NCI-H345 treated with DMSO at 0.1 percent for 48 hours (cell line): ENCODE data around the gene HMGA1.
"Not testable (repeated sequence)": the region's sequence is repeated elsewhere in the genome, so short reads cannot be mapped to it uniquely, and the experiment has no call there.

Source experiments
- DNase-seq: peaks from one replicate; lab custom pipeline; 2025; ENCODE audit not compliant: unreplicated experiment; lab: John Stamatoyannopoulos, UW

The HMGA1 gene

DNA sequence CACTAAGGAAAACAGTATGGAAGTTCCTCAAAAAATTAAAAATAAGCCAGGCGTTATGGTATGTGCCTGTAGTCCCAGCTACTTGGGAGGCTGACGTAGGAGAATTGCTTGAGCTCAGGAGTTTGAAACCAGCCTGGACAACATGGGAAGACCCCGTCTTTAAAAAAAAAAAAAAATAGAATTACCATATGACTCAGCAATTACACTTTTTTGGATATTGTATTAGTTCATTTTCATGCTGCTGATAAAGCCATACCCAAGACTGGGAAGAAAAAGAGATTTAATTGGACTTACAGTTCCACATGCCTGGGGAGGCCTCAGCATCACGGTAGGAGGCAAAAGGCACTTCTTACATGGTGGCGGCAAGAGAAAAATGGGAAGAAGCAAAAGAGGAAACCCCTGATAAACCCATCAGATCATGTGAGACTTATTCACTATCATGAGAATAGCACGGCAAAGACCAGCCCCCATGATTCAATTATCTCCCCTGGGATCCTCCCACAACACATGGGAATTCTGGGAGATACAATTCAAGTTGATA, 22.9 kb downstream of the HMGA1 start:
- no peak for DNase-seq

DNA sequence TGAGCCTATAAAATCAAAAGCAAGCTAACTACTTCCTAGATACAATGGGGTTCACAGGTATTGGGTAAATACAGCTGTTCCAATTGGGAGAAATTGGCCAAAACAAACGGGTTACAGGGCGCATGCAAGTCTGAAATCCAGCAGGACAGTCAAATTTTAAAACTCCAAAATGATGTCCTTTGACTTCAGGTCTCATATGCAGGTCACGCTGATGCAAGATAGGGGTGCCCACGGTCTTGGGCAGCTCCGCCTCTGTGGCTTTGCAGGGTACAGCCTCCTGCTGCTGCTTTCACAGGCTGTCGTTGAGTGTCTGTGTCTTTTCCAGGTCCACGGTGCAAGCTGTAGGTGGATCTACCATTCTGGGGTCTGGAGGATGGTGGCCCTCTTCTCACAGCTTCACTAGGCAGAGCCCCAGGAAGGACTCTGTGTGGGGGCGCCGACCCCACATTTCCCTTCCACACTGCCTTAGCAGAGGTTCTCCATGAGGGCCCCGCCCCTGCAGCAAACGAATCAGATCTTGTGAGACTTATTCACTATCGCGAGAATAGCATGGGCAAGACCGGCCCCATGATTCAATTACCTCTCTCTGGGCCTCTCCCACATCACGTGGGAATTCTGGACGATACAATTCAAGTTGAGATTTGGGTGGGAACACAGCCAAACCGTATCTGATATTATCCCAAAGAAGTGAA, 24.0 kb downstream of the HMGA1 start:
- DNase-seq: no peak

GRCh38 chr6:34263484-34263883, 26.8 kb downstream of the HMGA1 start:
- not testable (repeated sequence) for DNase-seq

DNA sequence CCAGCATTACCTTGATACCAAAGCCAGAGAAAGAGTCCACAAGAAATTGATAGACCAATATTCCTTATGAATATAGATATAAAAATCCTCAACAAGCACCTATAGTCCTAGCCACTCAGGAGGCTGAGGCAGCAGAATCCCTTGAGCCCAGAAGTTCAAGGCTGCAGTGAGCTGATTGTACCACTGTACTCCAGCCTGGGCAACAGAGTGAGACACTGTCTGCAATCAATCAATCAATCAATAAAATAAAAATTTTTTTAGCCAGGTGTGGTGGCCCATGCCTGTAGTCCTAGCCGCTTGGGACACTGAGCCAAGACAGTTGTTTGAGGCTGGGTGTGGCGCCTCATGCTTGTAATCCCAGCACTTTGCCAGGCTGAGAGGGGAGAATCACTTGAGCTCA, 31.1 kb downstream of the HMGA1 start:
- DNase-seq: no peak

- not testable (repeated sequence) for DNase-seq
Measured at GRCh38 chr6:34269132-34269531, 32.5 kb downstream of the HMGA1 start.

- DNase-seq: not testable (repeated sequence)
Measured at GRCh38 chr6:34269658-34270341, 33.1 kb downstream of the HMGA1 start.

DNA sequence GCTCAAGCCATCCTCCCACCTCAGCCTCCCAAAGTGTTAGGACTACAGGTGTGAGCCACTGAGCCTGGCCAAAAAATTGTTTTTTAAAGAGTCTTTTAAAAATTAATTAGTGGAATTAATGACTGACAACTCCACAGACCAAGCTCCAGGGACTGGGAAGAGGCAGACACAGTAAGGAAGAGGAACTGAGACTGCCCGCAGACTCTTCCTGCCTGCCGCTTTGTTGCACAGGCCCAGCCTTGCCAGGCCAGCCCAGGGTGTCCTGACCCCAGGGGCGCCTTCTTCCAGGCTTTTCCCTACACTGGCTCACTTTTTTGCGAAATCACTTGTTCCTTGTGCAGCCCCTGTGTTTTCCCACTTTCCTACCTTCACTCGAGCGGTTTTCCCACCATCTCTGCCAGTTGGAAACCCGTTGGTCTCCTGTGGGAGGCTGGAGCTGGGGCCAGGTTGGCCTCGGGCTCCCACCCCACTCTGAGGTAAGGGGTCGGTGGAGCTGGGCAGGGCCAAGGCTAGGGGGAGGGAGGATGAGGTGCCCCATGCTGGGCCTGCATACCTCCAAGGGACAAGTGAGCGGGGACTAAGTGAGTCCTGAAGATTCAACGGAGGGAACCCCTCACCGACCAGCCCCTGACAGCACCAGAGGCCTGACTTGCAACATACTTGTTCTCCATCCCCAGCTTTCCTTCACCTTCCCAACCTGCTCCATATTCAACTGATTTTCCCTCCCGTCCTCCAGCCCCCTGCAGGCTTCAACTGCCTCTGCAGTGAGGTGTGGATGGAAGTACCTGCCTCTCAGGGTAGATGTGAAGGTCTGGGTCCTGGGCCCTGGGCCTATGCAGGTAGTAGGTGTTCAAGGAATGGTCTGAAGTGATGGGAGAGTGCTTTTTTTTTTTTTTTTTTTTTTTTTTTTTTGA, 35.6 kb downstream of the HMGA1 start:
- DNase-seq: no peak

- DNase-seq: no peak
Measured at GRCh38 chr6:34273242-34273805, 36.7 kb downstream of the HMGA1 start.

- no peak for DNase-seq
Measured at GRCh38 chr6:34274129-34274528, 37.5 kb downstream of the HMGA1 start.

DNA sequence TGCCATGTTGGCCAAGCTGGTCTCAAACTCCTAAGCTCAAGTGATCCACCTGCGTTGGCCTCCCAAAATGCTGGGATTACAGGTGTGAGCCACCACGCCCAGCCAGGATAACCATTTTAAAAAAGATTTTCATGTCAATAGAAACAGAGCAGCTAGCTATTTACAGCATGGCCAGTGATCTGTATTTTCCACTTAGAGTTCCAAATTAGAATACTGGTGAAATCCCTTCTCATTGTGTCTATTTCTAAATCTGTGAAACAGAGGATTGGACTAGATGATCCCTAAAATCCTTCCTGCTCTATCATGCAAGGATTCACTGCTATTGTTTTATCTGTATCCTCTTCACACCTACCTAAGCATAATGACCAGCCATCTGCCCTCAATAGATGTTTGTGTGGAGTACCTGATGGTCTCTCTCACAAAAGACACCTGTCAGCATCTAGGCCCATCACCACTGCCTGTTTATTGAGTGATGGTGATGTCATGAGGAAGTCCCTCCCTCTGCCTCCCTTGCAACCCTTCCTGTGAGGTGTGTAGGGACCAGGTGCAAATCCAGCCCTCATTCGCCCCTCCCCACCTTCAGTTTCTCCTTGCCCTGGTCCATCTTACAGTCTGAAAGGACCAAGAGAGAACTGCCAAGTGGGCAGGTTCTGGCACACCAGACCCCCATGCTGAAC, 38.6 kb downstream of the HMGA1 start:
- no peak for DNase-seq

DNA sequence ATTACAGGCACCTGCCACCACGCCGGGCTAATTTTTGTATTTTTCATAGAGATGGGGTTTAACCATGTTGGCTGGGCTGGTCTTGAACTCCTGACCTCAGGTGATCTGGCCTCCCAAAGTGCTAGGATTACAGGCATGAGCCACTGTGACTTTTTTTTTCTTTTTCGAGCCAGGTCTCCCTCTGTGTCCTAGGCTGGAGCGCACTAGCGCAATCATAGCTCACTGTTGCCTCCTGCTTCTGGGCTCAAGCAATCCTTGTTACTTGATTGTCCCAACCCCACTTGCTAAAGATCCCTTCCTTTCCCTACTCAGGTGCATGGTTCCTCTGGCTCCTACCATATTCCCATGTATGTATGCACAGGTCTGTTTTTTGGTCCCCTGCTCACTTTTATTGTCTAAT, 39.5 kb downstream of the HMGA1 start:
- DNase-seq: no peak

DNA sequence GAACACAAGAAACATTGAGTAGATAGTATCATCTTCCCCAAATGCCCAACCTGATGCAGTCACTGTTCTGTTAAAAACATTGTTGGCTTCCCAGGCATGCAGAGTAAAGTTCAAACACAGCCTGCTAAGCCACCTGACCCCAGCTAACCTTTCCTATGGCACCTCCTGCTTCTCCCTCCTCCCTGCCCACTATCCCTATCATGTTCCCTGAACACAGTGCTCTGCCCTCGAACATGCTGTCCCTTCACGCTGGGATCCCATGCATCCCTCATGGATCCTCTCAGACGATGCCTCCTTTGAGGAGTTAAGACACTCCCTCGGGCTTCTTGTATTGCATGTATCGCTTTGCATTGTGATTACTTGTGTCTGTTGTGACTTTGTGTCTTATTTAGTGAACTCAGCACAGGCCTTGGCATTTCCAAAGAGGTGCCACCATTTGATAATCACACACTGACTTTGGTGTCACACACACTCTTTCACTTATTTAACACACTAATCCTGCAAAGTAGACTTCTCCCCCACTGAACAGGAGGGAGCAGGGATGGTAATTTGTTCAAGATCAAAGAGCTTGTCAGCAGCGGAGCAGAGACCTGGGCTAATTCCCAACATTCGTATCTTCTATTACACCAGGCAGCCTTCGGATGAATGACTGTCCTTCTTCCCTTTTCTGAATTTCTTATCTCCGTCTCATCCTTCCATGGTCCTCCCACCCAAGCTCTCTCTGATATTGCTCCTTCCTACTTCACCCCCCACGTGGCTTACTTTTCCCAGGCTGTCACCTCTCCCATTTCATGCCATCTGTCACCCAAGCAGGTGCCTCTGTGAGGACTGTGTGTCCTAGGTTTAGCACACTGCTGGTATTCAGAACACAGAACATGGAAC, 40.4 kb downstream of the HMGA1 start:
- DNase-seq: no peak

DNA sequence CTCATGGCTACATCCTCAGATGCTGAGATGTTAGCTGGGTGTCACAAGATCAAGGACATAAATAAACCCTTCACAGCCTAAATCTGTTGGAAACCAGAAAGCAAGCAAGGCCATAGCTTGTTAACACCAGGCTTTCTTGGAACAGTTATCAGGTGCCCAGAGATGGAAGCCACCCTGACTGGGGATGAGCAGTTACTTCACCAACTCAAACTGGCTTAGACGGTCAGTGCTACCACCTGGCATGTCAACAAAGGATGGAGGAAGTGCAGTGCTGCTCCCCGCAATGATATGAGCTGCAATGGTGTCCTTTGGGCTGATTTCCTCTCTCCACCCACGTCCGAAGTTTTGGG, 41.1 kb downstream of the HMGA1 start:
- no peak for DNase-seq

DNA sequence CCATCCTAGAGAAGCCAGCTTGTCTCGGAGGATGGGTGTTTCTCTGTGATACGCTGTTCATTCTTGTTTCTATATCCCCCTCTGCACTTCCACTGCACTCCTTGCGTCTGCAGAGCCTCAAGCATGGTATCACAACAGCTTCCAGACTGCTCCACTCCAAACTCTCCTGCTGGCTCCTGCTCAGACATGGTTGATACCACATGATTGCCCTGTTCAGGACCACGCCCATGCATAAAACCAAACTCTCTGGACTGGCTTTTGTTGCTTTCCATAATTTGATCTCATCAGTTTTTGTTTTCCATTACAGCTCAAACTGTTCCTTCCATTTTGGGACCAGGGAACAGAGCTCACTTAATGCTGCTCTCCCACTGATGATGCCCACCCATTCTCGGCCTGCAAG, 42.2 kb downstream of the HMGA1 start:
- DNase-seq: no peak

DNA sequence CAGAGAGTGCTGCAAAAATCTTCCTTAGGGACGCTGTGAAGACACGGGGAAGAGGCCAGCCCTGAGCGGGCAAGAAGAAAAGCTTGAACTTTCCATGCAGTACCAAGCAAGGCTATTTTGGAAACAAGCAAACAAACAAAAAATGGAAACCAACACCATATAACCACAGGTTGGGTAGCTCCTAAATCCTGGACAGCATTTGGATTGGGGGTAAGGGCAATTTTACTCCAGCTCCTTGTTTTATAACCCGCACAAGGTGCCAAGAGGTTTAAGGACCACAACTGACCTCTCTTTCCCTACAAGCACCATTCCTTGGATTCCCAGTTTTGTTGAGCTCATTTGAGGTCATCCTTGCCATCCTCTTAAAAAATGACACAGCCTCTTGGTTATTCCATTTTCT, 43.5 kb downstream of the HMGA1 start:
- DNase-seq: no peak

GRCh38 chr6:34281702-34282334, 45.1 kb downstream of the HMGA1 start:
- no peak for DNase-seq

DNA sequence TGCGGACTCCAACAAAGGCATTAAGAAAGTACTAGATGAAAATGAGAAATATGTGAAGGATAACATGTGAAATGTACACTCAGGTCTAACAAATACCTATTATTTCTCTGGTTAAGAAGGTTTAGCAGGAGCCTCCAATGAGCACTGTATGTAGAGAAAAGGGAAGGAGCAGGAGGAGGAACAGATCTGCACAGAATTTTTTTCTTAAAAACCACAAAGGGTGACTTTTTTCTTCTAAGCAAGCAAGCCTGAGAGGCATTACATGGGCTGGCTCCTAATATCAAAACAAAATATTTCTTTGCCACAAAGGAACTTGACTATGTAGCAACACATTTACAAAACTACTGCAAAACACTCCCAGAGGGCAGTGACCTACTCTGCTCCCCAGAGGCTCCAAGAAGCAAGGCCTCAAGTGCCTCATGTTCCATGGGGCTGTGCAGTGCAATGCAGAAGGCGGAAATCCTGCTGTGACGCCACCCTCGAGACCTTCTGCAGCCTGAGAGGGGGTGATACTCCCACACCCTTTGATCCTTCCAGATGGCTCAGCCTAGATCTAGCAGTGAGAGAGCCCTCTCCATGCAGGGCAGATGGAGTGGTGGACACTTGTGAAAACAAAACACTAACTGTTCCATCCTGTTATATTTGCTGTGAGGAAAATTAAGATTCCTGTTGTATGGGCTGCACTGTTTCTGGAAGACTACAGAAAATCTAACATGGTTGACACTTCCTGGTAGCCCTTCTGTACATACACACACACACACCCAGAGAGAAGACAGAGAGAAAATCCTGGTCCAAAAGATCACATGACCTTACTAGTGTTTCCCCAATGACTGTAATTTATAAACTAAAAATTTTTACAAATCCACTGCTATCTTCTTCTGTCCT, 48.1 kb downstream of the HMGA1 start:
- no peak for DNase-seq

GRCh38 chr6:34285448-34286164, 48.9 kb downstream of the HMGA1 start:
- DNase-seq: no peak
